Mesenchymal stem cell (in vitro differentiated cells and primary cell): Measurements from ENCODE around the gene P3H2.
A peak's percentile ranks its signal among the peaks of the same experiment; 100 is the strongest.

ENCODE experiments used
- DNase-seq: peaks from one replicate; pipeline ENCODE4 v3.0.0-alpha.2; 2013
- H2AFZ ChIP-seq: one replicate; pipeline ENCODE4 v1.6.1; 2013; ENCODE audit warnings: low read depth, mild to moderate bottlenecking, control low read depth, inconsistent platforms, low read length, moderate library complexity
- H2AK5ac ChIP-seq: 2 replicates; pipeline ENCODE4 v1.6.1; 2013; ENCODE audit warnings: low read length, moderate library complexity, mild to moderate bottlenecking, inconsistent platforms; ENCODE audit not compliant: severe bottlenecking
- H2BK120ac ChIP-seq: one replicate; pipeline ENCODE4 v1.6.1; 2013; ENCODE audit warnings: low read depth, mild to moderate bottlenecking, inconsistent platforms, low read length, moderate library complexity
- H2BK12ac ChIP-seq, 2 experiments: one replicate each; pipeline ENCODE4 v1.6.1; 2013; ENCODE audit warnings: inconsistent platforms in 2 of 2, low read length in 2 of 2, mild to moderate bottlenecking in 2 of 2, moderate library complexity in 2 of 2, control low read depth in 1 of 2
- H2BK15ac ChIP-seq: one replicate; pipeline ENCODE4 v1.6.1; 2013; ENCODE audit warnings: mild to moderate bottlenecking, low read depth, inconsistent platforms; ENCODE audit not compliant: poor library complexity, severe bottlenecking
- H2BK5ac ChIP-seq: 2 replicates; pipeline ENCODE4 v1.6.1; 2013; ENCODE audit warnings: low read depth, mild to moderate bottlenecking, low read length, control low read depth, inconsistent platforms; ENCODE audit not compliant: poor library complexity, severe bottlenecking
- H3K14ac ChIP-seq, 2 experiments: one replicate each; pipeline ENCODE4 v1.6.1; 2013; ENCODE audit warnings: inconsistent platforms in 2 of 2, low read length in 2 of 2, control low read depth in 1 of 2, mild to moderate bottlenecking in 1 of 2, moderate library complexity in 1 of 2
- H3K18ac ChIP-seq, 2 experiments: one replicate each; pipeline ENCODE4 v1.6.1; 2013; ENCODE audit warnings: inconsistent platforms in 2 of 2, low read length in 2 of 2, control low read depth in 1 of 2, low read depth in 1 of 2, mild to moderate bottlenecking in 1 of 2
- H3K23ac ChIP-seq, 2 experiments: one replicate each; pipeline ENCODE4 v1.6.1; 2013; ENCODE audit warnings: inconsistent platforms in 2 of 2, low read length in 2 of 2, mild to moderate bottlenecking in 2 of 2, moderate library complexity in 2 of 2, control low read depth in 1 of 2
- H3K27ac ChIP-seq: 2 replicates; pipeline ENCODE4 v1.5.1; 2013; ENCODE audit warnings: mild to moderate bottlenecking, moderate library complexity, low read length, control low read depth, inconsistent platforms; ENCODE audit not compliant: poor library complexity, severe bottlenecking
- H3K27me3 ChIP-seq, 2 experiments: 2 replicates each; pipeline versions ENCODE4 v1.6.1 to v1.7.0; 2013; ENCODE audit warnings: low read length in 2 of 2, mild to moderate bottlenecking in 2 of 2, moderate library complexity in 2 of 2, control low read depth in 1 of 2, inconsistent platforms in 1 of 2; ENCODE audit not compliant: control insufficient read depth in 1 of 2, insufficient read depth in 1 of 2
- H3K36me3 ChIP-seq, 2 experiments: 2 replicates each; pipeline versions ENCODE4 v1.6.1 to v1.7.0; 2013; ENCODE audit warnings: low read length in 2 of 2, control low read depth in 1 of 2, inconsistent platforms in 1 of 2, low read depth in 1 of 2, mild to moderate bottlenecking in 1 of 2; ENCODE audit not compliant: insufficient read depth in 2 of 2, control insufficient read depth in 1 of 2
- H3K4ac ChIP-seq, 2 experiments: one replicate each; pipeline ENCODE4 v1.6.1; 2013; ENCODE audit warnings: inconsistent platforms in 2 of 2, low read length in 2 of 2, mild to moderate bottlenecking in 2 of 2, moderate library complexity in 2 of 2, control low read depth in 1 of 2, low read depth in 1 of 2
- H3K4me1 ChIP-seq: 2 replicates; pipeline ENCODE4 v1.6.1; 2013; ENCODE audit warnings: low read depth, low read length, control low read depth; ENCODE audit not compliant: control insufficient read depth, insufficient read depth
- H3K4me2 ChIP-seq: 2 replicates; pipeline ENCODE4 v1.6.1; 2013; ENCODE audit warnings: low read length, mild to moderate bottlenecking, inconsistent platforms; ENCODE audit not compliant: poor library complexity, severe bottlenecking
- H3K4me3 ChIP-seq, 2 experiments: 2 replicates each; pipeline versions ENCODE4 v1.5.1 to v1.7.0; 2013; ENCODE audit warnings: low read length in 2 of 2, mild to moderate bottlenecking in 2 of 2, control low read depth in 1 of 2, low read depth in 1 of 2; ENCODE audit not compliant: insufficient read depth in 1 of 2
- H3K79me1 ChIP-seq: replicated peaks from 2 replicates; pipeline ENCODE4 v1.6.1; 2013; ENCODE audit warnings: mild to moderate bottlenecking, control low read depth, low read length, inconsistent platforms; ENCODE audit not compliant: poor library complexity, severe bottlenecking
- H3K9ac ChIP-seq: 2 replicates; pipeline ENCODE4 v1.7.0; 2013; ENCODE audit warnings: mild to moderate bottlenecking, low read length, moderate library complexity
- H3K9me3 ChIP-seq: 2 replicates; pipeline ENCODE4 v1.7.0; 2013; ENCODE audit warnings: mild to moderate bottlenecking, low read length; ENCODE audit not compliant: control insufficient read depth
- H4K8ac ChIP-seq: one replicate; pipeline ENCODE4 v1.6.1; 2013; ENCODE audit warnings: inconsistent platforms, mild to moderate bottlenecking, low read length, moderate library complexity
- H4K91ac ChIP-seq: one replicate; pipeline ENCODE4 v1.6.1; 2013; ENCODE audit warnings: mild to moderate bottlenecking, low read length, inconsistent platforms
- WGBS: methylation state at CpG from one replicate; pipeline ENCODE4 v1.1.7; 2013; ENCODE audit warnings: mixed read lengths; 5-methylcytosine and 5-hydroxymethylcytosine counted together

P3H2 gene

GRCh38 chr3:190099099-190099498, 21.6 kb downstream of the P3H2 start:
- H2BK15ac ChIP-seq, result no peak overlapping the region
- H3K18ac ChIP-seq, result no peak overlapping the region
- no peak overlapping the region for H3K9ac ChIP-seq
- H4K8ac ChIP-seq, result no peak overlapping the region
- no peaks in the 10 kb centered on the region for H3K9me3 ChIP-seq
- H3K4me1 ChIP-seq, result peaks cover 3% of the 10 kb centered on the region
- no peak overlapping the region for H2AFZ ChIP-seq
- H2BK12ac ChIP-seq, result no peak overlapping the region
- no peak overlapping the region for H2BK5ac ChIP-seq
- H3K4me3 ChIP-seq, result no peak overlapping the region
- no peak overlapping the region for H3K27ac ChIP-seq
- no peak overlapping the region for H3K4me2 ChIP-seq
- DNase-seq, result no peak
- H3K14ac ChIP-seq, result no peak overlapping the region
- no peaks in the 10 kb centered on the region for H3K36me3 ChIP-seq
- no peak overlapping the region for H3K23ac ChIP-seq
- no peak overlapping the region for H2BK120ac ChIP-seq
- peaks cover 2% of the 10 kb centered on the region for H3K79me1 ChIP-seq
- no peak overlapping the region for H2AK5ac ChIP-seq
- H3K27me3 ChIP-seq, result no peaks in the 10 kb centered on the region
- H4K91ac ChIP-seq, result no peak overlapping the region
- no peak overlapping the region for H3K4ac ChIP-seq
- 92% methylated on average over 3 of the region's 6 CpGs for WGBS

GRCh38 chr3:190097617-190098016, 23.1 kb downstream of the P3H2 start:
- DNase-seq, result no peak

GRCh38 chr3:190097025-190097424, 23.7 kb downstream of the P3H2 start:
- no peaks in the 10 kb centered on the region for H3K36me3 ChIP-seq
- H3K14ac ChIP-seq, result no peak overlapping the region
- no peak overlapping the region for H2BK15ac ChIP-seq
- H3K18ac ChIP-seq, result peak overlapping the region in 1 of 2 experiments; percentile 5
- peak overlapping the region; percentile 26 for H2AK5ac ChIP-seq
- H3K4me2 ChIP-seq, result no peak overlapping the region
- no peak overlapping the region for H4K8ac ChIP-seq
- H2BK12ac ChIP-seq, result no peak overlapping the region
- no peak overlapping the region for H4K91ac ChIP-seq
- no peak overlapping the region for H2AFZ ChIP-seq
- H3K4me1 ChIP-seq, result peaks cover 3% of the 10 kb centered on the region
- H3K79me1 ChIP-seq, result peaks cover 2% of the 10 kb centered on the region
- no peaks in the 10 kb centered on the region for H3K9me3 ChIP-seq
- no peak overlapping the region for H3K4ac ChIP-seq
- 100% methylated on average over 3 of the region's 4 CpGs for WGBS
- H3K4me3 ChIP-seq, result no peak overlapping the region
- no peak overlapping the region for H2BK5ac ChIP-seq
- H3K9ac ChIP-seq, result no peak overlapping the region
- DNase-seq, result no peak
- no peak overlapping the region for H3K27ac ChIP-seq
- H2BK120ac ChIP-seq, result no peak overlapping the region
- H3K23ac ChIP-seq, result no peak overlapping the region
- H3K27me3 ChIP-seq, result no peaks in the 10 kb centered on the region

More at GRCh38 chr3:190097617-190098016, 23.1 kb downstream of the P3H2 start:
- Histone ChIP-seq H3K27me3 (no peaks in the 10 kb centered on the region), H2BK12ac (no peak overlapping the region), H2AK5ac (no peak overlapping the region), H3K79me1 (peaks cover 2% of the 10 kb centered on the region), H3K4ac (no peak overlapping the region), H3K9me3 (no peaks in the 10 kb centered on the region), H3K18ac (no peak overlapping the region), H2BK5ac (no peak overlapping the region), H4K91ac (no peak overlapping the region), H3K4me3 (no peak overlapping the region), H3K4me1 (peaks cover 3% of the 10 kb centered on the region), H4K8ac (no peak overlapping the region), H2BK120ac (no peak overlapping the region), H3K23ac (no peak overlapping the region), H3K9ac (no peak overlapping the region), H2BK15ac (no peak overlapping the region), H3K4me2 (no peak overlapping the region), H3K14ac (no peak overlapping the region), H2AFZ (no peak overlapping the region), H3K36me3 (no peaks in the 10 kb centered on the region), H3K27ac (no peak overlapping the region)
- WGBS, result 55% methylated on average over 2 of the region's 3 CpGs

GRCh38 chr3:190096345-190096744, 24.4 kb downstream of the P3H2 start:
- peak overlapping the region in 1 of 2 experiments; percentile 60 for H3K18ac ChIP-seq
- no peak overlapping the region for H4K91ac ChIP-seq
- H3K23ac ChIP-seq, result peak overlapping the region in 1 of 2 experiments; percentile 14
- H3K4me3 ChIP-seq, result no peak overlapping the region
- H3K9me3 ChIP-seq, result no peaks in the 10 kb centered on the region
- H3K4me1 ChIP-seq, result peaks cover 3% of the 10 kb centered on the region
- H3K36me3 ChIP-seq, result no peaks in the 10 kb centered on the region
- no peak overlapping the region for H2AK5ac ChIP-seq
- no peak overlapping the region for H3K14ac ChIP-seq
- no peak overlapping the region for H4K8ac ChIP-seq
- H3K27me3 ChIP-seq, result no peaks in the 10 kb centered on the region
- H2AFZ ChIP-seq, result no peak overlapping the region
- 93% methylated on average over 4 of the region's 4 CpGs for WGBS
- H2BK5ac ChIP-seq, result no peak overlapping the region
- peaks cover 2% of the 10 kb centered on the region for H3K79me1 ChIP-seq
- DNase-seq, result no peak
- no peak overlapping the region for H2BK120ac ChIP-seq
- no peak overlapping the region for H3K9ac ChIP-seq
- H3K4ac ChIP-seq, result no peak overlapping the region
- H3K4me2 ChIP-seq, result no peak overlapping the region
- H2BK15ac ChIP-seq, result peak overlapping the region; percentile 6
- peak overlapping the region in 1 of 2 experiments; percentile 87 for H2BK12ac ChIP-seq
- no peak overlapping the region for H3K27ac ChIP-seq
